Body of pancreas (tissue), 4 donors: ENCODE results near the gene BTG2. TPM values are rescaled to one million over a fixed set of nuclear protein-coding genes. Genes with fewer than 3 reads are reported as not detected.
A peak's percentile ranks its signal among the peaks of the same experiment; 100 is the strongest.

Source experiments
- ATAC-seq: fragments of 150-250 bp; one replicate; pipeline ENCODE4 v1.9.1; 2016
- DNase-seq, 4 donors: peaks; one replicate each; pipeline ENCODE4 v3.0.0-alpha.2; 2019
- H3K27ac ChIP-seq, 4 donors: fragments of 200-600 bp; sonication (generic); 1 replicate in 3 of 4; 2 replicates in 1 of 4; pipeline versions ENCODE4 v1.5.1 to v1.6.1; 2016 to 2019; ENCODE audit warnings: mild to moderate bottlenecking in 1 of 4, mixed read lengths in 1 of 4, moderate library complexity in 1 of 4
- H3K27me3 ChIP-seq, 2 donors: fragments of 200-600 bp; sonication (generic); one replicate each; pipeline ENCODE4 v1.6.0; 2016; ENCODE audit warnings: mild to moderate bottlenecking in 1 of 2
- H3K36me3 ChIP-seq, 2 donors: fragments of 200-600 bp; sonication (generic); replicated peaks in 1 of 2; 2 replicates each; pipeline ENCODE4 v1.5.1; 2016; ENCODE audit warnings: low read depth in 2 of 2; ENCODE audit not compliant: insufficient read depth in 1 of 2
- H3K4me1 ChIP-seq: fragments of 200-600 bp; sonication (generic); one replicate; pipeline ENCODE4 v1.6.0; 2016
- H3K4me3 ChIP-seq, 2 donors: fragments of 200-600 bp; sonication (generic); 1 replicate in 1 of 2; 2 replicates in 1 of 2; pipeline ENCODE4 v1.5.1; 2016 to 2019
- H3K9me3 ChIP-seq, 3 donors: fragments of 200-600 bp; sonication (generic); 1 replicate in 2 of 3; 2 replicates in 1 of 3; pipeline ENCODE4 v1.5.1; 2016
- CTCF ChIP-seq, 7 experiments: fragments of 450-650 bp in 4 of 7; fragments of 200-600 bp in 3 of 7; sonication (generic) in 3 of 7; IDR thresholded peaks; one replicate each; pipeline ENCODE4 v1.5.1; 2016 to 2019; ENCODE audit warnings: antibody characterized with exemption in 7 of 7
- POLR2A ChIP-seq, 3 donors: fragments of 450-650 bp; IDR thresholded peaks; one replicate each; pipeline ENCODE4 v1.6.1; 2016; ENCODE audit warnings: antibody characterized with exemption in 3 of 3, mild to moderate bottlenecking in 2 of 3
- WGBS, 2 donors: methylation state at CpG; one replicate each; pipeline ENCODE4 v1.1.5; 2017; 5-methylcytosine and 5-hydroxymethylcytosine counted together
- intact Hi-C: fragments of 100-400 bp; cut with DNase I; formaldehyde crosslinking; loops from one replicate; pipeline ENCODE4 v1.15.1; 2023
- total RNA-seq, 2 donors: library from RNA; depleted of rRNA; stranded (reverse); fragments of >200 nt; gene quantifications; one replicate each; pipeline ENCODE4 v1.1.0, GENCODE V29; 2016

Gene BTG2
- total RNA-seq, 2 donors from 2014 or later = 122 to 160 TPM

GRCh38 chr1:203302894-203303293 is 2.4 kb upstream of the BTG2 start:
- Histone ChIP-seq H3K4me1 (peaks cover 35% of the 10 kb centered on the region), H3K36me3 (no peaks in the 10 kb centered on the region), H3K27ac (peak overlapping the region in 3 of 4 donors; percentile 98 to 99 (median 99)), H3K9me3 (no peaks in the 10 kb centered on the region), H3K27me3 (no peaks in the 10 kb centered on the region), H3K4me3 (no peak overlapping the region)
- ATAC-seq (no peak), DNase-seq (peak in 2 of 4 donors; percentile 53 to 57)
- TF ChIP-seq CTCF (IDR thresholded peaks at IDR 0.05) (no peak), POLR2A (IDR thresholded peaks at IDR 0.05) (no peak)
- intact Hi-C loops = no loop called here
- 31 to 59% methylated on average over 3 of the region's 3 CpGs for WGBS, 2 donors

- DNase-seq = peak in 2 of 4 donors; percentile 36 to 40
- Histone ChIP-seq H3K27ac (peak overlapping the region; percentile 95 to 99 (median 98)), H3K4me3 (no peak overlapping the region), H3K9me3 (no peaks in the 10 kb centered on the region), H3K36me3 (no peaks in the 10 kb centered on the region), H3K27me3 (no peaks in the 10 kb centered on the region), H3K4me1 (peaks cover 51% of the 10 kb centered on the region)
- WGBS, 2 donors = 67 to 72% methylated on average over 9 of the region's 9 CpGs
- TF ChIP-seq POLR2A (IDR thresholded peaks at IDR 0.05) (no peak), CTCF (IDR thresholded peaks at IDR 0.05) (no peak)
- intact Hi-C loops = no loop called here
- ATAC-seq = no peak
Observed at GRCh38 chr1:203304391-203304918, 864 bp upstream of the BTG2 start.

GRCh38 chr1:203305809-203306088 is 430 bp downstream of the BTG2 start:
- Histone ChIP-seq H3K27me3 (no peaks in the 10 kb centered on the region), H3K9me3 (no peaks in the 10 kb centered on the region), H3K36me3 (no peaks in the 10 kb centered on the region), H3K27ac (peak overlapping the region; percentile 95 to 99 (median 98)), H3K4me3 (peak overlapping the region; percentile 49 to 84), H3K4me1 (peaks cover 61% of the 10 kb centered on the region)
- 0% methylated on average over 21 of the region's 21 CpGs; no CpG with 5 or more reads in 1 of the 2 donors for WGBS, 2 donors
- intact Hi-C loops = no loop called here
- DNase-seq = peak in 1 of 4 donors; percentile 35
- ATAC-seq = peak; percentile 5
- no peak for TF ChIP-seq CTCF (IDR thresholded peaks at IDR 0.05)
- no peak for TF ChIP-seq POLR2A (IDR thresholded peaks at IDR 0.05)

GRCh38 chr1:203306089-203306964 is 1.0 kb downstream of the BTG2 start:
- TF ChIP-seq POLR2A (IDR thresholded peaks at IDR 0.05) (peak; percentile 57 to 92 (median 90)), CTCF (IDR thresholded peaks at IDR 0.05) (peak in 4 of 7 experiments; percentile 35 to 60 (median 47))
- DNase-seq (peak; percentile 84 to 93 (median 90)), ATAC-seq (peak; percentile 22)
- 0 to 3% methylated on average over 4 to 22 of the region's 22 CpGs for WGBS, 2 donors
- no peaks in the 10 kb centered on the region for H3K9me3 ChIP-seq
- H3K36me3 ChIP-seq = no peaks in the 10 kb centered on the region
- H3K4me1 ChIP-seq = peaks cover 61% of the 10 kb centered on the region
- peak overlapping the region; percentile 95 to 99 (median 98) for H3K27ac ChIP-seq
- peak overlapping the region; percentile 49 to 84 for H3K4me3 ChIP-seq
- intact Hi-C loops = no loop called here
- no peaks in the 10 kb centered on the region for H3K27me3 ChIP-seq
